ENCODE data around the gene IL3. TPM values are rescaled to one million over a fixed set of nuclear protein-coding genes. Genes with fewer than 3 reads are reported as not detected.

The IL3 gene
- total RNA-seq, 1 experiment from 2014 or later = not detected

- ChIA-PET CTCF (no interaction called here), POLR2A (no interaction called here)
- no peaks in the 10 kb centered on the region for H3K4me1 ChIP-seq (ENCODE audit: control insufficient read depth, insufficient read depth, low read length)
- TF ChIP-seq CTCF (IDR thresholded peaks at IDR 0.05) (no peak), REST (IDR thresholded peaks at IDR 0.05; ENCODE audit: insufficient read depth in 1 of 2, low read depth in 2 of 2, low read length in 1 of 2) (no peak), POLR2AphosphoS5 (IDR thresholded peaks at IDR 0.05; ENCODE audit: low read depth, low read length) (no peak), TCF7L2 (IDR thresholded peaks at IDR 0.05; ENCODE audit: low read depth, low read length) (no peak), SIN3A (IDR thresholded peaks at IDR 0.05; ENCODE audit: borderline replicate concordance, insufficient read depth, low read depth, low read length) (no peak)
- ATAC-seq (no peak), DNase-seq (ENCODE audit: low read depth, low spot score) (no peak)
- intact Hi-C loops (cut with micrococcal nuclease; ENCODE audit: unreplicated experiment) = no loop called here
- H3K4me3 ChIP-seq (ENCODE audit: low read depth in 2 of 2, low read length in 2 of 2) = no peak overlapping the region
- BruUV-seq (replicated peaks) = no TSS peak
- no peaks in the 10 kb centered on the region for H3K9me3 ChIP-seq (ENCODE audit: control insufficient read depth, insufficient read depth, low read depth, low read length)
- no peaks in the 10 kb centered on the region for H3K27me3 ChIP-seq (ENCODE audit: control insufficient read depth, insufficient read depth, low read length)
- no peak overlapping the region for H3K27ac ChIP-seq (ENCODE audit: low read length)
- H3K36me3 ChIP-seq (ENCODE audit: control insufficient read depth, insufficient read depth, low read length) = no peaks in the 10 kb centered on the region
- in situ Hi-C loops (cut with HindIII; ENCODE audit: low pct_unique_long_range_greater_than_20kb, low sequenced_read_pairs) = no loop called here
Measured at GRCh38 chr5:132057498-132058255, 2.8 kb upstream of the IL3 start.

- Histone ChIP-seq H3K4me1 (ENCODE audit: control insufficient read depth, insufficient read depth, low read length) (no peaks in the 10 kb centered on the region), H3K27ac (ENCODE audit: low read length) (no peak overlapping the region), H3K9me3 (ENCODE audit: control insufficient read depth, insufficient read depth, low read depth, low read length) (no peaks in the 10 kb centered on the region), H3K36me3 (ENCODE audit: control insufficient read depth, insufficient read depth, low read length) (no peaks in the 10 kb centered on the region), H3K27me3 (ENCODE audit: control insufficient read depth, insufficient read depth, low read length) (no peaks in the 10 kb centered on the region), H3K4me3 (ENCODE audit: low read depth in 2 of 2, low read length in 2 of 2) (no peak overlapping the region)
- DNase-seq (ENCODE audit: low read depth, low spot score) (no peak), ATAC-seq (no peak)
- ChIA-PET POLR2A (no interaction called here), CTCF (no interaction called here)
- no peak for TF ChIP-seq POLR2AphosphoS5 (IDR thresholded peaks at IDR 0.05; ENCODE audit: low read depth, low read length)
- no peak for TF ChIP-seq SIN3A (IDR thresholded peaks at IDR 0.05; ENCODE audit: borderline replicate concordance, insufficient read depth, low read depth, low read length)
- no peak for TF ChIP-seq TCF7L2 (IDR thresholded peaks at IDR 0.05; ENCODE audit: low read depth, low read length)
- TF ChIP-seq CTCF (IDR thresholded peaks at IDR 0.05) = no peak
- no peak for TF ChIP-seq REST (IDR thresholded peaks at IDR 0.05; ENCODE audit: insufficient read depth in 1 of 2, low read depth in 2 of 2, low read length in 1 of 2)
- no TSS peak for BruUV-seq (replicated peaks)
- intact Hi-C loops (cut with micrococcal nuclease; ENCODE audit: unreplicated experiment) (no loop called here), in situ Hi-C loops (cut with HindIII; ENCODE audit: low pct_unique_long_range_greater_than_20kb, low sequenced_read_pairs) (no loop called here)
Measured at GRCh38 chr5:132058646-132059042, 1.8 kb upstream of the IL3 start.

All from Panc1 (cell line).